C4-2B (cell line): ENCODE data around the gene TSPAN12.

ENCODE experiments used
- CTCF ChIP-seq: fragments of 450-650 bp; conservative IDR thresholded peaks from 2 replicates; pipeline ENCODE4 v1.5.1; 2017; ENCODE audit warnings: mild to moderate bottlenecking
- ZFX ChIP-seq: fragments of 450-650 bp; IDR thresholded peaks from 2 replicates; pipeline ENCODE4 v1.6.1; 2017

DNA sequence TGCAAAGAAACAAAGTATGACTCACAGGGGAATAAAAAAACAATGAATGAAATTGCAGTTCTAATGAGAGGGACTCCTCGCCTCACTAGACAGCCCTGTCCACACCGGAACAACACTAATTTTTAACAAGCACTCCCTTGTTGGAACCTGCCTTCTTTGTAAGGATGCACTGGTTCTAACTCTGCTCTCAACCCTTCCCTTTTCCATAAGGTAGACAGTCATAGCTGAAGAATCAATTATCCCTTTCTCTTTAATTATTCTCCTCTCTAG lies 65.1 kb downstream of the TSPAN12 start:
- no peak for TF ChIP-seq CTCF
- TF ChIP-seq ZFX, result no peak
